Stimulated activated naive CD4-positive, alpha-beta T cell treated with Interleukin-2 at 50 U/mL for 16 hours (primary cell): Measurements from ENCODE around the gene LRRC74B.
"Not testable (repeated sequence)": the region's sequence is repeated elsewhere in the genome, so short reads cannot be mapped to it uniquely, and the experiment has no call there.

Experiments
- DNase-seq: peaks from one replicate; lab custom pipeline; 2025; lab: John Stamatoyannopoulos, UW

LRRC74B gene

DNA sequence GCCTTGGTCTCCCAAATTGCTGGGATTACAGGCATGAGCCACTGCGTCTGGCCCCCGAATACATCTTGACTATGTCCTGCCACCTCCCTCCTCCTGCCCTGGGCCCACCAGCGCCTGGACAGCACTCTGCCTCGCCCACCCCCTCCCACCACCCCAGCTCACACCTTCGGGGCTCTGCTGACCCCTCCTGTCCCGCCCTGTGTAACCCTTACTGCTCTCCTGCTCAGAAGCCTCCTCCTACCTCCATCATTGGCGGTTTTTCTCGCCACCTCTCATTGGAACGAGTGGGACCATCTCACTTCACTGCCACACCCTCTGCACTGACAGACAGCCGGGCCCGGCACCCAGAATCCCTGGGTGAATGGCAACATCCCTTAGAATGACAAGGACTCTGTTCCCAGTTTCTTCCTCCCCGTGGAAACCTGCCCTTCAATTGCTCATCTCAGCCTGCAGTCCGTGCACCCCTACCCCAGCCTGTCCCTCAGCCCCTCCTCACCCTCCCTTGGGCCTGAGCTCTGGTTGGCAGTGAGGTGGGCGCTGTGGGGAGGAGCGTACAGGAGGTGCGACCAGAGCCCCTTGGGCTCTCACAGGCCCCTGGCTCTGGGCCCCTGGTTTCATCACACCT, 32.2 kb downstream of the LRRC74B start:
- no peak for DNase-seq

DNA sequence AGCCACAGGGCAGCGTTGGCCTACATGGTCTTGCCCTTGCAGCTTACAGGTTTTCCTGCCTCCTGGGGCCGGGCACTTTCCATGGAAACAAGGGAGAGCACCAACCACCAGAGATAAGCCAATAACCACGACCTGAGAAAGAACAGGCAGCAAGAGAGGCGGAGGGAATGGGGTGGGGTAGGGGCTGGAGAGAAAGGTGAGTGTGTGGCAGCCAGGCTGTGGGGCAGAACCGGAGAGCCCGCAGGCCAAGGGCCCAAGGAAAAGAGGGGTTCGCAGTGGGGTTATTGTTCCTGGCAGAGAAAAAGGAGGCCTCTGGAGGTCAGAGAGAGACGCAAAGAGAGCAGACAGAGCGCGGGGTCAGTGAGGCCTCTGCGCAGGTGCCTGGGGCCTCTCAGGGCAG, 33.2 kb downstream of the LRRC74B start:
- no peak for DNase-seq

DNA sequence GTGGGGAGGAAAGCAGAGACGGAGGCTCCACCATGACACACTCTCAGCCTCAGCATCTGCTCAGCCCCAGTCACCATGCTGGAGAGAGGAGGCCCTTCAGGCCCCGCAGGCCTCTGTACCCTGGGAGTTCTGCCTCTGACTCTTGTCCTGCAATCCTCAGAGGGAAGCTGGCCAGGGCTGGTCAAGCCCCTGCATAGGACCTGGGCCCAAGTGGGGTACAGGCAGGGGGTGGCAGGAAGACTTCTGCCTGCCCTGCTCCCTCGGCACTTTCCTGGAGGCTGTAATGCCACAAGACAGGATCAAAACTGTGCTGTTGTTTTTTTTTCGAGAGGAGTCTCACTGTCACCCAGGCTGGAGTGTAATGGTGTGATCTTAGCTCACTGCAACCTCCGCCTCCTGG, 33.7 kb downstream of the LRRC74B start:
- DNase-seq: no peak

DNA sequence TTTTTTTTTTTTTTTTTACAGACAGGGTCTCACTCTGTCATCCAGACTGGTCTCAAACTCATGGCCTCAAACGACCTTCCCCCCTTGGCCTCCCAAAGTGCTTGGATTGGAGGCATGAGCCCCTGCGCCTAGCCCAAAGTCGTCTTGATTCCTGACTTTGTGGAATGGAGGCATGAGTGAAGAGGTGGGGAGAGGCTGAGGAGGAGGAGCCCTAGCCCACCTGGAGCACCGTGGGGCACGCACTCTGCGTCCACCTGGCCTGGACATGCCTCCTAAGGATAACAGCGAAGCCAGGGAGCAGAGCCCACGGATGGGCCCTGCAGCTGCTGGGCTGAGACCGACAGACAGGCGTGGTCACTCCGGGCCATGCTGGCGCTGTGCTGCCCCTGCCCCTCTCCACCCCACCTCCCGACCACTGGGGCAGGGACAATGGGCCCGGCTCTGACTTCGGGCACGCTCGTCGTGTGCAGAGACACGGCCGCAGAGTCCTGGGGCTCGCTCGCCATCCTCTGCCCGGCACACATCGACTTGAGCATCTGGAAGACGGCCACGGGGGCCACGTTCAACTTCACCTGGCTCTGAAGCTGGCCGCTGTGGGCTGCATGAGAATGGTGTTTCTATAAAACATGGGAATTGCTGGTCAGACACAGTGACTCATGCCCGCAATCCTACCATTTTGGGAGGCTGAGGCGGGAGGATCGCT, 34.8 kb downstream of the LRRC74B start:
- DNase-seq: no peak

DNA sequence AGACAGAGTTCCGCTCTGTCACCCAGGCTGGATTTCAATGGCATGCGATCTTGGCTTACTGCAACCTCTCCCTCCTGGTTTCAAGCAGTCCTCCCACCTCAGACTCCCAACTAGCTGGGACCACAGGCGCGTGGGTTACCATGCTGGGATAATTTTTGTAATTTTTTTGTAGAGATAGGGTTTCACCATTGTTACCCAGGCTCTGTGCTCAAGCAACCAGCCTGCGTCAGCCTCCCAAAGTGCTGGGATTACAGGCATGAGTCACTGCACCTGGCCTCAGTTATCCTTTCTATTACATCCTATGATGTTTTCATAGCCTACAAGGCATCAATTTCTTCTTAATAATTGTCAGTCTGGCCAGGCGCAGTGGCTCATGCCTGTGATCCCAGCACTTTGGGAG, 36.5 kb downstream of the LRRC74B start:
- DNase-seq: no peak

DNA sequence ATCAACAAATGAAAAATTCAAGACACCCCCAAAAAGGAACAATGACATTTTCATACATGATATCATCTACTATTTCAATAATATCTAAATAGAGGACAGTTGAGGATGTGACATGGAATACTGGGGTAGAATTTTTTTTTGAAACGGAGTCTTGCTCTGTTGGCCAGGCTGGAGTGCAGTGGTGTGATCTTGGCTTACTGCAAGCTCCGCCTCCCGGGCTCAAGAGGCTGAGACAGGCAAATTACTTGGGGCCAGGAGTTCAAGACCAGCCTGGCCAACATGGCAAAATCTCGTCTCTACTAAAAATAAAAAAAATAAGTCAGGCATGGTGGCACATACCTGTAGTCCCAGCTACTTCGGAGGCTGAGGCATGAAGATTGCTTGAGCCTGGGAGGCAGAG, 41.4 kb downstream of the LRRC74B start:
- no peak for DNase-seq

DNA sequence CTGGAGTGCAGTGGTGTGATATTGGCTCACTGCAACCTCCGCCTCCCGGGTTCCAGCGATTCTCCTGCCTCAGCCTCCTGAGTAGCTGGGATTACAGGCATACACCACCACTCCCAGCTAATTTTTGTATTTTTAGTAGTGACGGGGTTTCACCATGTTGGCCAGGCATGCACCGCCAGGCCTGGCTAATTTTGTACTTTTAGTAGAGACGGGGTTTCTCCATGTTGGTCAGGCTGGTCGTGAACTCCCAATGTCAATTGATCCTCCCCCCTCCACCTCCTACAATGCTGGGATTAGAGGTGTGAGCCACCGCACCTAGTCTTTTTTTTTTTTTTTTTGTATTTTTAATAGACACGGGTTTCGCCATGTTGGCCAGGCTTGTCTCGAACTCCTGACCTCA, 42.2 kb downstream of the LRRC74B start:
- DNase-seq: not testable (repeated sequence)

DNA sequence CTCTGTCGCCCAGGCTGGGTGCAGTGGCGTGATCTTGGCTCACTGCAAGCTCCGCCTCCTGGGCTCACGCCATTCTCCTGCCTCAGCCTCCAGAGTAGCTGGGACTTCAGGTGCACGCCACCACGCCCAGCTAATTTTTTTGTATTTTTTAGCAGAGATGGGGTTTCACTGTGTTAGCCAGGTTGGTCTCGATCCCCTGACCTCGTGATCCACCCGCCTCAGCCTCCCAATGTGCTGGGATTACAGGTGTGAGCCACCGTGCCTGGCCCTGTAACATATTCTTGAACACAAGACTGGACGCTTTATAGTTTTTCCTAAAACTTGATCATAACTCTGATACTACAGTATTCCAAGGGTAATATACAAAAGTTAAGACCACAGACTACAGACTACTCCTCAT, 45.5 kb downstream of the LRRC74B start:
- DNase-seq: not testable (repeated sequence)

DNA sequence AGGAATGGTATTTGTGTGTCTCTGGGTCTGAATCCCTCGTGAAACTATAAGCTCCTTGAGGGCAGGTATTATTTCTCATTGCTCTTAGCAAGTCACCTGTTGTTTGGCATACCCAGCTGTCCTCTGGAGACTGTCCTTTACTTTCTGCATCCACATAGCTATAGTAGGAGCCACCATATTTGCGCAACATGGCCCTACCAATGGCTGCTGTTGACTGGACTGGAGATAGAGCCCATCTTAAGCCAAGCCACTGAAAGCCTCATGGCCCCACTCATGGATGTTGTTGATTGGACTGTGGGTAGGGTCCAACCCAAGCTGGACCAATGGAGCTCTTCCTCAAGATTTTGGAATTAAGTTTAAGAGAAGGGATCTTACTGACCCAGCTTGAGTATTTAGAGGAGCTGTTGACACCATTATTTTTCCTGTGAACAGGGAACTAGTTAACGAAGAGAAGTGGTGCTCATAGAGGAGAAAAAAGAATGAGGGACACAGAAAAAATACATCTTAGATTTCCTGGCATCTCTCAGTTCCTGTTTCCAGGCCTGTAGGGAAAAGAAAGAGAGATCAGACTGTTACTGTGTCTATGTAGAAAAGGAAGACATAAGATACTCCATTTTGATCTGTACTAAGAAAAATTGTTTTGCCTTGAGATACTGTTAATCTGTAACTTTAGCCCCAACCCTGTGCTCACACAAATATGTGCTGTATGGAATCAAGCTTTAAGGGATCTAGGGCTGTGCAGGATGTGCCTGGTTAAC, 47.2 kb downstream of the LRRC74B start:
- no peak for DNase-seq

DNA sequence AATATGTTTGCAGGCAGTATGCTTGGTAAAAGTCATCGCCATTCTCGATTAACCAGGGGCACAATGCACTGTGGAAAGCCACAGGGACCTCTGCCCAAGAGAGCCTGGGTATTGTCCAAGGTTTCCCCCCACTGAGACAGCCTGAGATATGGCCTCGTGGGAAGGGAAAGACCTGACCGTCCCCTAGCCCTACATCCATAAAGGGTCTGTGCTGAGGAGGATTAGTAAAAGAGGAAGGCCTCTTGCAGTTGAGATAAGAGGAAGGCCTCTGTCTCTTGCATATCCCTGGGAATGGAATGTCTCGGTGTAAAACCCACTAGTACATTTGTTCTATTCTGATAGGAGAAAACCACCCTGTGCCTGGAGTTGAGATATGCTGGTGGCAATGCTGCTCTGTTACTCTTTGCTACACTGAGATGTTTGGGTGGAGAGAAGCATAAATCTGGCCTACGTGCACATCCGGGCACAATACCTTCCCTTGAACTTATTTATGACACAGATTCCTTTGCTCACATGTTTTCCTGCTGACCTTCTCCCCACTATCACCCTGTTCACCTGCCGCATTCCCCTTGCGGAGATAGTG, 47.9 kb downstream of the LRRC74B start:
- DNase-seq: not testable (repeated sequence)

DNA sequence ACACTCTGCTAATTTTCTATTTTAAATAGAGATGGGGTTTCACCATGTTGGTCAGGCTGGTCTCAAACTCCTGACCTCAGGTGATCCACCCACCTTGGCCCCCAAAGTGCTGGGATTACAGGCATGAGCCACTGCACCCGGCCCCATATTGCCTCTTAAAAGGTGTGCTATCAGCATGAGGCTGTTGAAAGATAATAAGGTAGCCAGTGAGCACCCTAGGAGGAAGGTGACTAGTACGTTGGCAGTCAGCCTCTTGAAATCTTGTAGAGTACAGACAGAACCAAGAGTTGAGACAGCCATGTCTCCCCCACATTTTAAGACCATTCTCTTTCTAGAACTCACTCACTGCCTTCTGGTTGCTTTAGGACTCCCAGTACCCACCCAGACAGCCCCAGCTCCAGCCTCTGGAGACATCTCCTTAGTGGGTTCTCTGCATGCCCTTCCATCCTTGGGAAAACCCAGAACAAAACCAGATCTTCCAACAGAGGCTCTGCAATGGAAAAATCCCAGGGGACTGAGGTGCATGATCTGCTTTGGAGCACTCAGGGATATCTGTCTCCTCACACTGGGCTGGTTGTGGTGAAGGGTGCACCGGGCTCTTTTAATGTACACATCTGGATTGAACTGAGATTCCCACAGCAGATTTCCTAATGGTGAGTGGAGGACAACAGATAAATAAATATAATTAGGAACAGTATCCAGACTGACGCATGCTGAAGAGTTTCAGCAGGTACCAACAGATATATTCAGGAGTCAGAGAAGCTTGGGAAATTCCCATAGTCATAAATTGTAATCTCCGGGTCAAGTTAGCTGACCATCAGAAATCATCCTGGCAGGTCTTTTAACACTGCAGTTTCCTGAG, 49.4 kb downstream of the LRRC74B start:
- no peak for DNase-seq

DNA sequence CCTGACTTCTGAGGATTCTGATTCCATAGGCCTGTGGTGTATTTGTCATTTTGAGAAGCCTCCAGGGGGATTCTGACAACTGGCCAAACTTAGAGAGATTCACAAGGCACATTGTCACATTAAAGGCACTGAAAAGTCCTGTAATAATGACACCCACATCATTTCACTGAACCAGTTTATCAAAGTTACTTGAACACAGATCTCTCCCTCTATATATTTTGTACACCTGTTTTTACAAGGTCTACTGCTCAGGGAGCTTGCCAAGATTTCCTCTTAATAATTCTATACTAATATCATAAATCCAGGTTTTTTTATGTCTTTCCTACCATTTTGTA, 50.0 kb downstream of the LRRC74B start:
- no peak for DNase-seq

DNA sequence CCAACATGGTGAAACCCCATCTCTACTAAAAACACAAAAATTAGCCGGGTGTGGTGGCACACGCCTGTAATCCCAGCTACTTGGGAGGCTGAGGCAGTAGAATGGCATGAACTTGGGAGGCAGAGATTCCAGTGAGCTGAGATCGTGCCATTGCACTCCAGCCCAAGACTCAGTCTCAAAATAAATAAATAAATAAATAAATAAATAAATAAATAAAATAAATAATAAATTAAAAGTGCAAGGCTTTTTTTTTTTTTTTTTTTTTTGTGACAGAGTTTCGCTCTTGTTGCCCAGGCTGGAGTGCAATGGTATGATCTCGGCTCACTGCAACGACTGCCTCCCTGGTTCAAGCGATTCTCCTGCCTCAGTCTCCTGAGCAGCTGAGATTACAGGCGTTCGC, 51.1 kb downstream of the LRRC74B start:
- DNase-seq: not testable (repeated sequence)

DNA sequence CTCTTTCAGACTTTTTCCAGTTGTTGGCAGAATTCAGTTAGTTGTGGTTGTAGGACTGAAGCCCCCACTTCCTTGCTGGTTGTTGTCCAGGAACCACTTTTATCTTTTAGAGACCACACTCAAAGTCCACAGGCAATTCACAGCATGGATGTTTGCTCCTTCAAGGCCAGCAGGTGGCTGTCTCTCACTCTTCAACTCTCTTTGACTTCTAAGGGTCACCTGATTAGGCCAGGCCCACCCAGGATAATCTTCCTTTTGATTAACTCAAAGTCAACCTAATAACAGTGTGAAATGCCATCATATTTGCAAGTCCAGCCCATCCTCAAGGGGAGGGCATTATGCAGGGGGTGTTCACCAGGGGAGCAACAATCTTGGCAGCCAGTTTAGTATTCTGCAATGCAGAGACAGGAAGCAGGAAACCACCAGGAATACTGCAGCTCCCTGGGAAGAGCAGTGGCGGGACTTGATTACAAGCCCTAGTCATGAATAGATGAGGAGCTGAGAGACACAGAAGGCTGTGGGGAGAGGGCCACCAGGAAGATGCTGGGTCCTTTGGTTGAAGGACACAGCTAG, 52.4 kb downstream of the LRRC74B start:
- DNase-seq: no peak

DNA sequence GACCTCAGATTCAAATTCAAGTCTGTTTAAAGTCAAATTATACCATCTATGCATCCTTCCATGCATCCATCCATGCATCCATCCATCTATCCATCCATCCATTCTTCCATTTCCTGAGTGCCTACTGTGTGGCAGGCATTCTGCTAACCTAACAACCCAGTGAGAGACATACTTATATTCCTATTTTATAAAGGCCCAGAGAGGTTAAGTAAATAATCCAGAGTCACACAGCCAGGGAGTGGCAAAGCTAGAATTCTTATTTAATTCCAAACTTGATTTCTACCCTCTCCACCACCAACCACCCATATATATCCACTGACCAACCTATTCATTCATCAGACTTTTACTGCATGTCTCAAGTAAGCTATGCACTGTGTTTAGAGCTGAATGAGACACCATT, 53.8 kb downstream of the LRRC74B start:
- DNase-seq: no peak

DNA sequence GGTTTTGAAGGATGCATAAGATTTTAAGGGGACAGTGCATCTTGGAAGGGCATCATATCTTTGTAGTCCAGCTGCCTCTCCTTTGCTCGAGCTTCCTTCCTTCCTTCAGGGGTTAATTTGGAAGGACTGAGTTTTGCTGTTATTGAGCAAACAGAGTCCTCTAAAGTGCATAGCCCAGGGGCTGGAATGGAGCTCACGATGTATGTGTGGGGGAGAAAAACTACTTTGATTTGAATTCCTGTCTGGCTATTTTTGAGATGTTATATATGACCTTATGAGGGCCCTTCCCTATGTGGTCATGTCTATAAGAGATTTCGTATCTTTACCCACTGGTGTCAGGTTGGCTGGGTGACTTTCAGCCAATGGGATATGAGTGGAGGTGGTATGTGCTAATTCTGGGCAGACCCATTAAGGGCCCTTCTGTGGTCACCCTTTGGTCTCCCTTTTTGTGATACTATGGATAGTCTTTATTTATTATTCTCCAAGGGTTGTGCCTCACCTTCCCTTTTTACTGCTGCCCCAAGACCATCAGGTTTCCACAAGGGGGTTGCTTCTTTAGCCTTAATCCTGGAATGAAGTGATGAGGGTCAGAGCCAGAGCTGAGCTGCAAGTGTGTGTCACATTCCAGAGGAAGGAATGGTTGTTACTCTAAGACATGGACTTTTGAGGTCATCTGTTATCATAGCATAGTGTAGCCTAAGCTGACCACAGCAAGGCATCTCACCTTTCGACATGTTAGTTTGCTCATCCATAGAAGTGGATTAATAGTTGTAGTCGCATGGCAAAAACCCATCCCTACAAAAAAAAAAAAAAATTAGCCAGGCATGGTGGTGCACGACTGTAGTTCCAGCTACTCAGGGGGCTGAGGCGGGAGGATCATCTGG, 54.6 kb downstream of the LRRC74B start:
- DNase-seq: no peak

DNA sequence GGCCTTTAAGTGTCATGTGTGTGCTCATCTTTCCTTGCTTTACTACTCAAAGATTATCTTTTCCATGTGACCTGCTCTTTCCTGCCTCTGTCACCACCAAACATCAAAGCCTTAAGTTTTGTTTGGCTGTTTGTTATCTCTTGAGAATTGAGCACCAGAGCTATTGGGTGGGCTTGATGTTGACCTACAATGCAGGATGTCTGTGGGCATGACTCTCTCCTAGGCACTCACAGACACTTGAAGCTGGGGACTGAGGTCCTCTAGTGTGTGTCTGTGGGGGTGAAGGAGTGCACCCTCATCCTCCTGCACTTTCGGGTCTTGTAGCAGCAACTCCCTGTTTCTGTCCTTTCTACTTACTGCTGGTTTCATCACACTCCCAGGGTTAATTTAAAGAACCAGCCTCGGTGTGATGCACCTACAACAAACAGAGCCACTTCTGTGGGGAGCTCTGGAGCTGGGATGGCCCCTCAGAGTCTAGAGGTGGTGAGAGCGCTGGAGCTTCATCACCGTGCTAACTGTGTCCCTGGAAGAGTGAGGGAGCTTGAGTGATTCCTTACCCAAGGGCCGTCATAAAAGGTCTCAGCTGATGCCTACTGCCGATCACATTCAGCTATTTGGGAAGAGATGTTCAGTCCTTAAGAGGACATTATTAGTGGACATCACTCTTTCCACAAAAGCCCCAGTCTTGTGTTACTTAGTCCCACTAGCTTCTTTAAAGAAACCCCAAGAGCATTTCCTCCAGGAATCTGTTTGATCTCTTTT, 56.3 kb downstream of the LRRC74B start:
- no peak for DNase-seq

DNA sequence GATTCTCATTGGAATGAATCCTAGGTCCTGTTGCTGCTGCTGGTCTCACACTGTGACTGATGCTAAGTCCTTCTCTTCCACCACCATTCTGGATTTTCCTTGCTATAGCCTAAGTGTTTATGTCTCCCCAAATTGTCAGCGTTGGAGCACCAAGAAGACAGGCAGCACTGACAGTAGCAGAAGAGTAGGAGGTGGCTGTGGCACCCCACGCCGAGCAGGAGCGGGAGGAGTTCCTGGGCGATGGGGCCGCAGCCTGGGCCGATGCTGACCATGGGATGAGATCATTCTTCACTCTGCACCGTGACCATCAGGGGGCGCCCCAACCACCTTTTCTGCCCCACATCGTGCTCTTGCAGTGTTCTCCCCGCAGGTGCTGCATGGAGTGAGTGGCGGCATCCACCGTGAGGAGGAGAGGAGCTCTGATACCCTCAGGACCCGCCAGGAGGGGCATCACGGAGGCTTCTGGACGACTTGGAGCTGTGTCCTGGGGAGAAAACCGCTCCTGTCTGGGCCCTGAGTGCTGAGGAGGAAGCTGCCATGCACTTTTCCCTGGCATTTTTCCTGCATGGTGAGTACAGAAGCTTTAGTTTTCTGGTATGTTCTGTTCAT, 57.0 kb downstream of the LRRC74B start:
- peak; percentile 68 for DNase-seq

DNA sequence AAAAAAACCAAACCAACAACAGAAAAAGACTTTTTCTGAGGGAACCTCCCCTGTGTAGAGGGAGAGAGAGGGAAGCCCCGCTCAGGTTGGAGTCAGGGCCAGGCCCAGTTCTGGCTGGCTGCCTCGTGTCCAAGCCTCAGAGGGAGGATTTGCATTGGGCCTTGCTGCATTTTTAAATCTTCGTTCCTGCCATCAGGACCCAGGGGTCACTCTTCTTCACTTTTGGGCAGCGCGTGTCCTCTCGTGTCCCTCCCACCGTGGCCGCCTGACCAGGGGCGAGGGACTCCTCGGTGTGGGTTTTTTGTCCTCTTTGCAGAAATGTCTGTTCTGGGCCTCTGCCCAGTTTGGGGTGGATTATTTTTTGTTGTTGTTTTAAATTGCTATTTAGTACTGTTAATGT, 57.9 kb downstream of the LRRC74B start:
- no peak for DNase-seq
